GM12878 (cell line): ENCODE data around the gene HPS3. TPM values are rescaled to one million over a fixed set of nuclear protein-coding genes. Genes with fewer than 3 reads are reported as not detected.

Source experiments
- ATAC-seq: fragments of 200-7000 bp; cut with Tn5 transposase; 3 replicates; pipeline ENCODE4 v1.9.1; 2020; ENCODE audit warnings: mild to moderate bottlenecking, moderate library complexity
- BruUV-seq: library from RNA; stranded (reverse); fragments of 400-500 nt; replicated peaks from 2 replicates; lab custom pipeline; 2021; lab: Mats Ljungman, UMichigan
- CTCF ChIA-PET: fragments of 300-600 bp; sonication (Branson Sonifier 250); formaldehyde crosslinking; extraction: SDS; loops from one replicate; lab custom pipeline; 2021; ENCODE audit warnings: inconsistent platforms; lab: Yijun Ruan, JAX
- POLR2A ChIA-PET: fragments of 350-600 bp; formaldehyde crosslinking; extraction: SDS; loops from one replicate; lab custom pipeline; 2021; ENCODE audit warnings: inconsistent platforms; lab: Charles Lee
- RAD21 ChIA-PET: fragments of 300-600 bp; sonication (Branson Sonifier 250); formaldehyde crosslinking; loops from one replicate; lab custom pipeline; 2023; ENCODE audit warnings: antibody characterized with exemption; ENCODE audit not compliant: unreplicated experiment; lab: Charles Lee
- SMC1A ChIA-PET: fragments of 300-600 bp; sonication (Branson Sonifier 250); formaldehyde crosslinking; loops from one replicate; lab custom pipeline; 2023; ENCODE audit not compliant: unreplicated experiment, uncharacterized antibody; lab: Charles Lee
- DNase-seq: peaks from one replicate; pipeline ENCODE4 v3.0.0-alpha.2; 2011; ENCODE audit warnings: low read depth, low spot score
- FAIRE-seq: peaks from 3 replicates; lab custom pipeline; 2011; peaks lifted over from hg19 to GRCh38; lab: Jason Lieb, UNC
- H2AFZ ChIP-seq: 2 replicates; pipeline ENCODE4 v1.6.0; 2011; ENCODE audit warnings: low read depth, low read length, control low read depth; ENCODE audit not compliant: control insufficient read depth
- H3K27ac ChIP-seq: 2 replicates; pipeline ENCODE4 v1.5.1; 2011; ENCODE audit warnings: control low read depth; ENCODE audit not compliant: control insufficient read depth, insufficient read depth
- H3K27me3 ChIP-seq, 2 experiments: replicated peaks in 1 of 2; 2 replicates each; pipeline versions ENCODE4 v1.6.0 to v1.6.1; 2011; ENCODE audit warnings: low read length in 1 of 2; ENCODE audit not compliant: control insufficient read depth in 2 of 2, insufficient read depth in 2 of 2
- H3K36me3 ChIP-seq, 2 experiments: 2 replicates each; pipeline ENCODE4 v1.5.1; 2011; ENCODE audit warnings: low read length in 1 of 2; ENCODE audit not compliant: control insufficient read depth in 2 of 2, insufficient read depth in 2 of 2
- H3K4me1 ChIP-seq: 2 replicates; pipeline ENCODE4 v1.6.1; 2011; ENCODE audit warnings: mild to moderate bottlenecking, low read length, moderate library complexity, mixed read lengths; ENCODE audit not compliant: control insufficient read depth, insufficient read depth
- H3K4me2 ChIP-seq: 2 replicates; pipeline ENCODE4 v1.6.0; 2011; ENCODE audit warnings: control low read depth; ENCODE audit not compliant: control insufficient read depth, insufficient read depth
- H3K4me3 ChIP-seq: fragments of 200-600 bp; sonication (generic); 2 replicates; pipeline ENCODE4 v1.5.1; 2016
- H3K79me2 ChIP-seq: 2 replicates; pipeline ENCODE4 v1.6.0; 2011; ENCODE audit warnings: low read length; ENCODE audit not compliant: control insufficient read depth, insufficient read depth
- H3K9ac ChIP-seq: 2 replicates; pipeline ENCODE4 v1.8.0; 2011; ENCODE audit warnings: low read length, control low read depth, mixed read lengths; ENCODE audit not compliant: control insufficient read depth, insufficient read depth
- H3K9me3 ChIP-seq: replicated peaks from 3 replicates; pipeline ENCODE4 v1.5.1; 2011; ENCODE audit warnings: mild to moderate bottlenecking, low read length; ENCODE audit not compliant: control insufficient read depth, insufficient read depth
- H4K20me1 ChIP-seq: 2 replicates; pipeline ENCODE4 v1.6.0; 2011; ENCODE audit not compliant: control insufficient read depth, insufficient read depth
- CEBPZ ChIP-seq: fragments of 150-350 bp; IDR thresholded peaks from 2 replicates; pipeline ENCODE4 v1.6.1; 2016; ENCODE audit warnings: low read depth, low read length
- FOXM1 ChIP-seq: IDR thresholded peaks from 2 replicates; pipeline ENCODE4 v1.6.1; 2012; ENCODE audit warnings: low read depth, mild to moderate bottlenecking, inconsistent platforms, low read length, moderate library complexity
- NBN ChIP-seq: fragments of 450-650 bp; IDR thresholded peaks from 2 replicates; pipeline ENCODE4 v1.6.1; 2016
- NR2C2 ChIP-seq: IDR thresholded peaks from 2 replicates; pipeline ENCODE4 v1.6.1; 2011; ENCODE audit warnings: borderline replicate concordance, low read depth; ENCODE audit not compliant: control insufficient read depth, insufficient read length
- PRDM15 ChIP-seq: fragments of 450-650 bp; formaldehyde crosslinking; IDR thresholded peaks from 2 replicates; pipeline ENCODE4 v1.4.0; 2020; ENCODE audit warnings: mild to moderate bottlenecking, moderate library complexity
- RELB ChIP-seq: fragments of 450-650 bp; IDR thresholded peaks from 2 replicates; pipeline ENCODE4 v1.6.1; 2017; ENCODE audit warnings: low read depth, mild to moderate bottlenecking, moderate library complexity
- TCF12 ChIP-seq: IDR thresholded peaks from 2 replicates; pipeline ENCODE4 v1.6.1; 2011; ENCODE audit warnings: low read depth, mild to moderate bottlenecking, low read length
- TCF3 ChIP-seq: IDR thresholded peaks from 2 replicates; pipeline ENCODE4 v1.6.1; 2012; ENCODE audit warnings: low read depth, mild to moderate bottlenecking, low read length, borderline replicate concordance; ENCODE audit not compliant: insufficient read depth
- WGBS: methylation state at CpG from one replicate; pipeline ENCODE4 v1.1.6; 2016; ENCODE audit warnings: low lambda C conversion rate; ENCODE audit not compliant: insufficient replicate concordance, insufficient coverage; ENCODE audit errors: missing lambda C conversion rate; 5-methylcytosine and 5-hydroxymethylcytosine counted together
- in situ Hi-C: fragments of 300-500 bp; cut with MboI; formaldehyde crosslinking; loops from 9 replicates; pipeline ENCODE4 v1.14.3; 2018; ENCODE audit warnings: mixed read lengths
- intact Hi-C: fragments of 100-400 bp; cut with micrococcal nuclease; formaldehyde crosslinking; loops from one replicate; pipeline ENCODE4 v1.14.2; 2022; ENCODE audit not compliant: unreplicated experiment
- polyA plus RNA-seq, 11 experiments: library from polyadenylated mRNA; depleted of rRNA in 4 of 11; unstranded in 6 of 11; stranded (reverse) in 5 of 11; fragments of >200 nt; fragmentation: Nextera tagmentation in 4 of 11; fragmentation: Illumina TruSeq in 1 of 11; extraction: Ambion mirVana in 4 of 11; extraction: Trizol in 1 of 11; gene quantifications; 1 replicate in 1 of 11; 2 replicates in 10 of 11; pipeline versions ENCODE4 v1.2.1 to v1.2.3, GENCODE V29; 2011 to 2016; ENCODE audit warnings: inconsistent platforms in 2 of 11, missing spikeins in 2 of 11, low read depth in 1 of 11
- total RNA-seq, 4 experiments: library from RNA; depleted of rRNA in 3 of 4; stranded (reverse); fragments of >200 nt in 3 of 4; fragmentation: Illumina TruSeq in 1 of 4; extraction: Trizol in 1 of 4; gene quantifications; 2 replicates each; pipeline versions ENCODE4 v1.2.1 to v1.2.3, GENCODE V29; 2013 to 2021

Gene HPS3
- total and polyA plus RNA-seq, 10 of the 15 experiments (the other 5 are each of a cell fraction or from before 2014, with no cell fraction given): 2.7 to 26.5 (median 14.8) TPM

- no peak for TF ChIP-seq TCF12
Observed at GRCh38 chr3:149080011-149080698, 49.3 kb upstream of the HPS3 start (continued).

- H3K27me3 ChIP-seq: no peaks in the 10 kb centered on the region
- FAIRE-seq (no peak), ATAC-seq (peak; percentile 41; the same call in 1 of the 3 replicates), DNase-seq (no peak)
- ChIA-PET RAD21 (no interaction called here), POLR2A (no interaction called here), CTCF (no interaction called here), SMC1A (interaction anchor here (1.1 kb wide), 1 partner anchor 21 kb away, joined by 3 read pairs; no protein-coding TSS in a partner anchor)
- H2AFZ ChIP-seq: no peak overlapping the region
- no peak overlapping the region for H3K27ac ChIP-seq
- 96% methylated on average over 2 of the region's 2 CpGs for WGBS
- no peaks in the 10 kb centered on the region; the same call in 2 of the 3 replicates for H3K9me3 ChIP-seq
- in situ Hi-C loops (no loop called here), intact Hi-C loops (no loop called here)
- H3K79me2 ChIP-seq: peaks cover 37% of the 10 kb centered on the region
- BruUV-seq: no TSS peak
- H3K4me3 ChIP-seq: no peak overlapping the region
- no peak for TF ChIP-seq TCF3
- no peak for TF ChIP-seq PRDM15
- TF ChIP-seq CEBPZ: no peak
- no peak for TF ChIP-seq RELB
- TF ChIP-seq NR2C2: no peak
- TF ChIP-seq FOXM1: no peak
- TF ChIP-seq NBN: no peak
- peaks cover 0 to 11% of the 10 kb centered on the region in 2 experiments; a peak in 1 of 4 replicates for H3K36me3 ChIP-seq
- no peak overlapping the region for H3K9ac ChIP-seq
- no peaks in the 10 kb centered on the region for H3K4me1 ChIP-seq
- H4K20me1 ChIP-seq: no peaks in the 10 kb centered on the region
- no peak overlapping the region for H3K4me2 ChIP-seq
Observed at GRCh38 chr3:149080699-149081091, 48.7 kb upstream of the HPS3 start.
